Loucy (cell line): ENCODE data around the gene BTN1A1.
"Not testable (repeated sequence)": the region's sequence is repeated elsewhere in the genome, so short reads cannot be mapped to it uniquely, and the experiment has no call there.

Experiments
- H2AFZ ChIP-seq: fragments of 200-600 bp; sonication (generic); 2 replicates; pipeline ENCODE4 v1.6.0; 2016; ENCODE audit warnings: antibody characterized with exemption, mild to moderate bottlenecking, low read length, moderate library complexity
- H3F3A ChIP-seq: fragments of 200-600 bp; 2 replicates; pipeline ENCODE4 v1.6.0; 2016; ENCODE audit warnings: antibody characterized with exemption, low read depth, mild to moderate bottlenecking
- H3K27me3 ChIP-seq: fragments of 200-600 bp; sonication (generic); 2 replicates; pipeline ENCODE4 v1.6.1; 2014; ENCODE audit warnings: low read length, mild to moderate bottlenecking; ENCODE audit not compliant: insufficient read depth, poor library complexity, severe bottlenecking
- H3K36me3 ChIP-seq: fragments of 200-600 bp; sonication (generic); 2 replicates; pipeline ENCODE4 v1.6.1; 2016; ENCODE audit warnings: low read length; ENCODE audit not compliant: insufficient read depth
- H3K4me1 ChIP-seq: fragments of 200-600 bp; sonication (generic); 2 replicates; pipeline ENCODE4 v1.5.1; 2014; ENCODE audit warnings: low read length, mild to moderate bottlenecking; ENCODE audit not compliant: insufficient read depth, poor library complexity, severe bottlenecking
- H3K4me2 ChIP-seq: fragments of 200-600 bp; sonication (generic); 2 replicates; pipeline ENCODE4 v1.6.0; 2014; ENCODE audit warnings: antibody characterized with exemption, low read length, low read depth, mild to moderate bottlenecking; ENCODE audit not compliant: poor library complexity, severe bottlenecking
- H3K4me3 ChIP-seq: fragments of 200-600 bp; sonication (generic); 2 replicates; pipeline ENCODE4 v1.5.1; 2014; ENCODE audit warnings: low read length, mild to moderate bottlenecking, mixed read lengths; ENCODE audit not compliant: poor library complexity, severe bottlenecking
- H3K79me2 ChIP-seq: fragments of 200-600 bp; sonication (generic); 2 replicates; pipeline ENCODE4 v1.6.1; 2014; ENCODE audit warnings: low read length; ENCODE audit not compliant: insufficient read depth
- H3K9ac ChIP-seq: fragments of 200-600 bp; sonication (generic); 2 replicates; pipeline ENCODE4 v1.6.0; 2014; ENCODE audit warnings: mild to moderate bottlenecking, low read depth, low read length, moderate library complexity; ENCODE audit not compliant: poor library complexity, severe bottlenecking
- H3K9me2 ChIP-seq: fragments of 200-600 bp; sonication (generic); replicated peaks from 2 replicates; pipeline ENCODE4 v1.6.1; 2016; ENCODE audit warnings: low read depth, low read length, mixed read lengths
- H3K9me3 ChIP-seq: fragments of 200-600 bp; sonication (generic); 2 replicates; pipeline ENCODE4 v1.6.1; 2014; ENCODE audit warnings: mild to moderate bottlenecking, antibody characterized with exemption, low read length, low read depth; ENCODE audit not compliant: insufficient read depth
- H4K20me1 ChIP-seq: fragments of 200-600 bp; sonication (generic); 2 replicates; pipeline ENCODE4 v1.6.0; 2014; ENCODE audit warnings: antibody characterized with exemption, low read length, mild to moderate bottlenecking; ENCODE audit not compliant: insufficient read depth, poor library complexity, severe bottlenecking
- EZH2phosphoT487 ChIP-seq: fragments of 200-600 bp; IDR thresholded peaks from 2 replicates; pipeline ENCODE4 v1.6.1; 2018; ENCODE audit warnings: antibody characterized with exemption, mild to moderate bottlenecking, moderate library complexity, borderline replicate concordance
- TF ChIP-seq, protein P1 (sequence below): fragments of 200-600 bp; sonication (generic); conservative IDR thresholded peaks from 2 replicates; pipeline ENCODE4 v1.5.1; 2014; ENCODE audit warnings: mild to moderate bottlenecking, antibody characterized with exemption, low read length

BTN1A1 gene

DNA sequence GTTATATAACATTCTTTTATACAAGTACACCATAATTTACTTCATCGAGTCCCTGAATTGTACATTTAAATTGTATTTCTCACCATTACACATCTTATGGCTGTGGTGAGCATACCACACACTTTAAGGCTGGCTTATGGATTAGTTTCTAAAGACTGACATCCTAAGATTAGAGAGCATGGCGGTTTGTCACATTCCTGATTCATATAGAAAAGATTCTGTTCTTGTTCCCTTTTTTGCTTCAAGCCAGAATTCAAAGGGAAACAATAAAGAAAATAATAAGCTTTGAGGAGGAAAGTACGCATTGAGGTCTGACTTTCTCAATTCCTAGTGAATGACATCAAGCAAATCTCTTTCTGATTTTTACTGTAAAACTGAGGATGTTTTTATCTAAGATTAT lies 2.5 kb downstream of the BTN1A1 start:
- H3K27me3 ChIP-seq, result no peaks in the 10 kb centered on the region
- H3K79me2 ChIP-seq, result no peaks in the 10 kb centered on the region
- H3K9me2 ChIP-seq, result no peaks in the 10 kb centered on the region
- H3K4me2 ChIP-seq, result peak overlapping the region; percentile 48
- no peaks in the 10 kb centered on the region for H3K36me3 ChIP-seq
- no peaks in the 10 kb centered on the region for H4K20me1 ChIP-seq
- no peak overlapping the region for H2AFZ ChIP-seq
- H3K9ac ChIP-seq, result peak overlapping the region; percentile 3
- H3K4me1 ChIP-seq, result peaks cover 28% of the 10 kb centered on the region
- no peaks in the 10 kb centered on the region for H3K9me3 ChIP-seq
- H3F3A ChIP-seq, result no peaks in the 10 kb centered on the region
- peak overlapping the region; percentile 13 for H3K4me3 ChIP-seq
- TF ChIP-seq, protein P1, sequence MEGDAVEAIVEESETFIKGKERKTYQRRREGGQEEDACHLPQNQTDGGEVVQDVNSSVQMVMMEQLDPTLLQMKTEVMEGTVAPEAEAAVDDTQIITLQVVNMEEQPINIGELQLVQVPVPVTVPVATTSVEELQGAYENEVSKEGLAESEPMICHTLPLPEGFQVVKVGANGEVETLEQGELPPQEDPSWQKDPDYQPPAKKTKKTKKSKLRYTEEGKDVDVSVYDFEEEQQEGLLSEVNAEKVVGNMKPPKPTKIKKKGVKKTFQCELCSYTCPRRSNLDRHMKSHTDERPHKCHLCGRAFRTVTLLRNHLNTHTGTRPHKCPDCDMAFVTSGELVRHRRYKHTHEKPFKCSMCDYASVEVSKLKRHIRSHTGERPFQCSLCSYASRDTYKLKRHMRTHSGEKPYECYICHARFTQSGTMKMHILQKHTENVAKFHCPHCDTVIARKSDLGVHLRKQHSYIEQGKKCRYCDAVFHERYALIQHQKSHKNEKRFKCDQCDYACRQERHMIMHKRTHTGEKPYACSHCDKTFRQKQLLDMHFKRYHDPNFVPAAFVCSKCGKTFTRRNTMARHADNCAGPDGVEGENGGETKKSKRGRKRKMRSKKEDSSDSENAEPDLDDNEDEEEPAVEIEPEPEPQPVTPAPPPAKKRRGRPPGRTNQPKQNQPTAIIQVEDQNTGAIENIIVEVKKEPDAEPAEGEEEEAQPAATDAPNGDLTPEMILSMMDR, result no peak
- TF ChIP-seq EZH2phosphoT487, result no peak

DNA sequence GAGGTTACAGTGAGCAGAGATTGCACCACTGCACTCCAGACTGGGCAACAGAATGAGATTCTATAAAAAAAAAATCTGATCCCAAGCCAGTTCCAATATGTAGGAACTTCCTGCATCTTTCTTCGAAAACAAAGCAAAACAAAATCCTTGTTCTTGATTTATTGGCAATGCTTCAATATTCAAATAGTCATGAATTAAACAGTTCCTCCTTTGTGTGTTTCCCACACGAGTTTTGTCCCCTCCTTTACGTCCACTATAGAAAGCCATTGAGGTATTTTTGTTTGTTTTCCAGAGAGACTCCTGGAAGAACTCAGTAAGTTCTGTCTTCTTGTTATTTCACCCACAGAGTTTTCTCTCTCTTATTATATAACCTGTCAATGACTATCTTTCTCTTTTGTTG lies 7.6 kb downstream of the BTN1A1 start:
- Histone ChIP-seq H3K27me3 (no peaks in the 10 kb centered on the region), H3F3A (no peaks in the 10 kb centered on the region), H3K4me1 (peaks cover 3% of the 10 kb centered on the region), H3K4me2 (no peak overlapping the region), H3K79me2 (no peaks in the 10 kb centered on the region), H3K4me3 (no peak overlapping the region), H3K9ac (no peak overlapping the region), H3K9me2 (no peaks in the 10 kb centered on the region), H2AFZ (no peak overlapping the region), H3K9me3 (no peaks in the 10 kb centered on the region), H3K36me3 (no peaks in the 10 kb centered on the region), H4K20me1 (no peaks in the 10 kb centered on the region)
- TF ChIP-seq, protein P1, result no peak
- TF ChIP-seq EZH2phosphoT487, result no peak

DNA sequence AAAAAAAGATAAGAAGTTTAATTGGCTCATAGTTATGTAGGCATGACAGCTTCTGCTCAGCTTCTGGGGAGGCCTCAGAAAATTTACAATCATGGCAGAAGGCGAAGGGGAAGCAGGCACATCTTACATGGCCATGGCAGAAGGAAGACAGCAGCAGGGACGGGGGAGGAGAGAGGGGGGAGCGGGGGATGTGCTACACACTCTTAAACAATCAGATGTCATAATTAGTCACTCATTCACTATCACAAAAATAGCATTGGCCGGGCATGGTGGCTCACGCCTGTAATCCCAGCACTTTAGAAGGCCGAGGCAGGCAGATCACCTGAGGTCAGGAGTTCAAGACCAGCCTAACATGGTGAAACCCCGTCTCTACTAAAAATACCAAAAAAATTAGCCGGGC lies 10.9 kb downstream of the BTN1A1 start:
- H3K4me2 ChIP-seq, result not testable (repeated sequence)

DNA sequence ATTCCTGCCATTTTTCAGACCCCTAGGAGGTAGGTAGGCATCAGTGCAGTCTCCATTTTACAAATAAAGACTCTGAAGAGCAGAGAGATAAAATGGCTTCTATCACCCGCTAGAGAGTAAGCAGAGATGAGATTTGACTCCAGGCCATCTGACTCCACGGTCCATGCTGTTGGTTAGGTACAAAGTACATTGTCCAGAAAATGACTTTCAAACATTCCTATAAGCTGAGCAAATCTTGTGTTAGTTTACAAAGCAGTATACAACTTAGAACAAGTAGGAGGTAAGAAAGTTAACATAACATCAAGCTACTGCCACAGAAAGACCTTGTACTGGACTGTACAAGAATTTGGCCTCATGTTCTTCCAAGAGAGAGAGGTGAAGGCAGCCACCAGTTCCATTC lies 14.9 kb downstream of the BTN1A1 start:
- no peak overlapping the region for H3K4me3 ChIP-seq

More for the DNA sequence above, 10.9 kb downstream of the BTN1A1 start:
- not testable (repeated sequence) for H4K20me1 ChIP-seq, H3K9ac ChIP-seq, H3K4me1 ChIP-seq, H3K36me3 ChIP-seq, H3K4me3 ChIP-seq, H2AFZ ChIP-seq, H3F3A ChIP-seq, H3K27me3 ChIP-seq, H3K9me2 ChIP-seq, H3K79me2 ChIP-seq, H3K9me3 ChIP-seq

More for the DNA sequence above, 14.9 kb downstream of the BTN1A1 start:
- no peaks in the 10 kb centered on the region for H3K79me2 ChIP-seq
- no peaks in the 10 kb centered on the region for H3K9me3 ChIP-seq
- no peak overlapping the region for H3K4me2 ChIP-seq
- no peak overlapping the region for H3K9ac ChIP-seq
- TF ChIP-seq, protein P1, result no peak
- TF ChIP-seq EZH2phosphoT487, result no peak
- H2AFZ ChIP-seq, result peak overlapping the region; percentile 56; the same call in 1 of the 2 replicates
- H3F3A ChIP-seq, result no peaks in the 10 kb centered on the region
- no peaks in the 10 kb centered on the region for H4K20me1 ChIP-seq
- H3K9me2 ChIP-seq, result no peaks in the 10 kb centered on the region
- H3K4me1 ChIP-seq, result peaks cover 1% of the 10 kb centered on the region
- no peaks in the 10 kb centered on the region for H3K36me3 ChIP-seq
- no peaks in the 10 kb centered on the region for H3K27me3 ChIP-seq
